ENCODE measurements around the gene SYT2. TPM values are rescaled to one million over a fixed set of nuclear protein-coding genes. Genes with fewer than 3 reads are reported as not detected.

The SYT2 gene
- total RNA-seq, 1 donor from 2014 or later, result 0.06 TPM

GRCh38 chr1:202688401-202688800 lies 21.9 kb downstream of the SYT2 start:
- Histone ChIP-seq H3K4me1 (no peaks in the 10 kb centered on the region), H3K27me3 (peaks cover 28% of the 10 kb centered on the region), H3K9me3 (no peaks in the 10 kb centered on the region), H3K36me3 (no peaks in the 10 kb centered on the region), H3K4me3 (no peak overlapping the region), H3K27ac (no peak overlapping the region)
- intact Hi-C loops (cut with DNase I), result no loop called here
- DNase-seq (no peak), ATAC-seq (no peak)
- TF ChIP-seq CTCF (IDR thresholded peaks at IDR 0.05), result no peak

GRCh38 chr1:202687798-202688197 lies 22.5 kb downstream of the SYT2 start:
- H3K27ac ChIP-seq, result no peak overlapping the region
- peaks cover 30% of the 10 kb centered on the region for H3K27me3 ChIP-seq
- no peaks in the 10 kb centered on the region for H3K36me3 ChIP-seq
- TF ChIP-seq CTCF (IDR thresholded peaks at IDR 0.05), result no peak
- intact Hi-C loops (cut with DNase I), result no loop called here
- no peaks in the 10 kb centered on the region for H3K9me3 ChIP-seq
- H3K4me3 ChIP-seq, result no peak overlapping the region
- no peak for ATAC-seq
- no peak for DNase-seq
- H3K4me1 ChIP-seq, result no peaks in the 10 kb centered on the region

GRCh38 chr1:202687370-202687769 lies 22.9 kb downstream of the SYT2 start:
- no peak for DNase-seq
- Histone ChIP-seq H3K4me3 (no peak overlapping the region), H3K4me1 (no peaks in the 10 kb centered on the region), H3K27me3 (peaks cover 30% of the 10 kb centered on the region), H3K9me3 (no peaks in the 10 kb centered on the region), H3K27ac (no peak overlapping the region), H3K36me3 (no peaks in the 10 kb centered on the region)
- intact Hi-C loops (cut with DNase I), result no loop called here
- TF ChIP-seq CTCF (IDR thresholded peaks at IDR 0.05), result no peak
- ATAC-seq, result no peak

- TF ChIP-seq CTCF (IDR thresholded peaks at IDR 0.05), result no peak
- intact Hi-C loops (cut with DNase I), result no loop called here
- Histone ChIP-seq H3K4me1 (no peaks in the 10 kb centered on the region), H3K36me3 (no peaks in the 10 kb centered on the region), H3K27me3 (peaks cover 35% of the 10 kb centered on the region), H3K9me3 (no peaks in the 10 kb centered on the region), H3K4me3 (no peak overlapping the region), H3K27ac (no peak overlapping the region)
- ATAC-seq (no peak), DNase-seq (no peak)
Measured at GRCh38 chr1:202685641-202686040, 24.6 kb downstream of the SYT2 start.

GRCh38 chr1:202684716-202685115 lies 25.5 kb downstream of the SYT2 start:
- DNase-seq (no peak), ATAC-seq (no peak)
- Histone ChIP-seq H3K27ac (no peak overlapping the region), H3K4me3 (no peak overlapping the region), H3K36me3 (no peaks in the 10 kb centered on the region), H3K27me3 (peaks cover 30% of the 10 kb centered on the region), H3K9me3 (no peaks in the 10 kb centered on the region), H3K4me1 (no peaks in the 10 kb centered on the region)
- intact Hi-C loops (cut with DNase I), result no loop called here
- TF ChIP-seq CTCF (IDR thresholded peaks at IDR 0.05), result no peak

- Histone ChIP-seq H3K4me1 (no peaks in the 10 kb centered on the region), H3K27ac (no peak overlapping the region), H3K9me3 (no peaks in the 10 kb centered on the region), H3K4me3 (no peak overlapping the region), H3K36me3 (no peaks in the 10 kb centered on the region), H3K27me3 (peaks cover 30% of the 10 kb centered on the region)
- ATAC-seq (no peak), DNase-seq (no peak)
- TF ChIP-seq CTCF (IDR thresholded peaks at IDR 0.05), result no peak
- intact Hi-C loops (cut with DNase I), result no loop called here
Measured at GRCh38 chr1:202683029-202683428, 27.2 kb downstream of the SYT2 start.

All from upper lobe of right lung (tissue), 1 donor.